ENCODE data around the gene TLR7.
A peak's percentile ranks its signal among the peaks of the same experiment; 100 is the strongest.

- no peak for TF ChIP-seq ZNF302 (CRISPR knock-in tag; IDR thresholded peaks at IDR 0.05)
- TF ChIP-seq CTCF (IDR thresholded peaks at IDR 0.05), result peak; percentile 70
- TF ChIP-seq REST (IDR thresholded peaks at IDR 0.05), result no peak
- no peak for TF ChIP-seq HDAC2 (IDR thresholded peaks at IDR 0.05)
- TF ChIP-seq BHLHE40 (IDR thresholded peaks at IDR 0.05; ENCODE audit: low read depth, low read length), result no peak
- TF ChIP-seq ESRRA (IDR thresholded peaks at IDR 0.05; ENCODE audit: borderline replicate concordance, low read length), result no peak
- TF ChIP-seq KDM1A (IDR thresholded peaks at IDR 0.05; ENCODE audit: low read depth), result no peak
- no peak for TF ChIP-seq EHMT2 (IDR thresholded peaks at IDR 0.05; ENCODE audit: low read depth)
- no peak for TF ChIP-seq NR3C1 (IDR thresholded peaks at IDR 0.05)
Measured at GRCh38 chrX:12901486-12901885, 34.6 kb downstream of the TLR7 start.

All from A549 (cell line).